H1 (cell line): ENCODE data around the gene PIK3C2G. TPM values are rescaled to one million over a fixed set of nuclear protein-coding genes. Genes with fewer than 3 reads are reported as not detected.

Experiments
- CTCF ChIA-PET: fragments of 300-600 bp; sonication (Branson Sonifier 250); formaldehyde crosslinking; loops from one replicate; lab custom pipeline; 2021; ENCODE audit not compliant: partially characterized antibody; lab: Charles Lee
- POLR2A ChIA-PET: fragments of 300-600 bp; sonication (Branson Sonifier 250); formaldehyde crosslinking; loops from one replicate; lab custom pipeline; 2021; ENCODE audit warnings: inconsistent platforms; ENCODE audit not compliant: partially characterized antibody; lab: Charles Lee
- DNase-seq, 2 experiments: peaks; one replicate each; pipeline versions ENCODE4 v3.0.0 to v3.0.0-alpha.2; 2010 to 2022; ENCODE audit warnings: low spot score in 2 of 2, low read depth in 1 of 2, mixed read lengths in 1 of 2
- FAIRE-seq: peaks from 2 replicates; lab custom pipeline; 2011; peaks lifted over from hg19 to GRCh38; lab: Jason Lieb, UNC
- H2AFZ ChIP-seq: 2 replicates; pipeline ENCODE4 v1.8.1; 2012; ENCODE audit warnings: low read length, inconsistent platforms
- H2AK5ac ChIP-seq: 2 replicates; pipeline ENCODE4 v1.6.1; 2013; ENCODE audit warnings: low read depth, low read length
- H2BK120ac ChIP-seq: replicated peaks from 2 replicates; pipeline ENCODE3; 2013; ENCODE audit warnings: low read depth, low read length, inconsistent platforms
- H2BK12ac ChIP-seq: 2 replicates; pipeline ENCODE4 v1.6.1; 2013; ENCODE audit warnings: low read depth, low read length
- H2BK15ac ChIP-seq: 2 replicates; pipeline ENCODE4 v1.6.1; 2013; ENCODE audit warnings: low read length
- H2BK20ac ChIP-seq: 2 replicates; pipeline ENCODE4 v1.6.1; 2013; ENCODE audit warnings: low read length
- H2BK5ac ChIP-seq: 2 replicates; pipeline ENCODE4 v1.6.1; 2013; ENCODE audit warnings: low read depth, low read length
- H3K14ac ChIP-seq: 2 replicates; pipeline ENCODE4 v1.6.1; 2013; ENCODE audit warnings: inconsistent platforms; ENCODE audit not compliant: insufficient read length
- H3K18ac ChIP-seq: 2 replicates; pipeline ENCODE4 v1.6.1; 2013; ENCODE audit warnings: low read length; ENCODE audit errors: extremely low read depth
- H3K23ac ChIP-seq: 2 replicates; pipeline ENCODE4 v1.6.1; 2013; ENCODE audit warnings: inconsistent platforms; ENCODE audit not compliant: insufficient read length
- H3K23me2 ChIP-seq: 2 replicates; pipeline ENCODE4 v1.6.1; 2013; ENCODE audit warnings: low read depth, low read length
- H3K27ac ChIP-seq: 2 replicates; pipeline ENCODE4 v1.6.1; 2011; ENCODE audit warnings: low read depth, low read length, inconsistent platforms
- H3K27me3 ChIP-seq, 4 experiments: replicated peaks in 1 of 4; 1 replicate in 1 of 4; 2 replicates in 3 of 4; pipeline versions ENCODE4 v1.6.1 to v1.8.1; 2011 to 2013; ENCODE audit warnings: low read length in 3 of 4, mild to moderate bottlenecking in 3 of 4, inconsistent platforms in 2 of 4, mixed read lengths in 2 of 4, moderate library complexity in 1 of 4; ENCODE audit not compliant: control insufficient read depth in 3 of 4, insufficient read depth in 3 of 4; ENCODE audit errors: extremely low read depth in 1 of 4
- H3K36me3 ChIP-seq, 4 experiments: 2 replicates each; pipeline versions ENCODE4 v1.6.1 to v1.8.1; 2011 to 2013; ENCODE audit warnings: mild to moderate bottlenecking in 4 of 4, low read length in 3 of 4, moderate library complexity in 2 of 4, control low read depth in 1 of 4, inconsistent platforms in 1 of 4; ENCODE audit not compliant: insufficient read depth in 4 of 4, control insufficient read depth in 2 of 4
- H3K4ac ChIP-seq: replicated peaks from 2 replicates; pipeline ENCODE3; 2013; ENCODE audit warnings: low read length, low read depth, mixed read lengths, inconsistent platforms; ENCODE audit not compliant: insufficient read length
- H3K4me1 ChIP-seq, 4 experiments: replicated peaks in 1 of 4; 1 replicate in 1 of 4; 2 replicates in 3 of 4; pipeline versions ENCODE4 v1.6.1 to v1.8.1; 2011 to 2013; ENCODE audit warnings: low read length in 3 of 4, inconsistent platforms in 2 of 4, mixed read lengths in 1 of 4; ENCODE audit not compliant: insufficient read depth in 4 of 4, control insufficient read depth in 3 of 4
- H3K4me2 ChIP-seq, 2 experiments: 2 replicates each; pipeline versions ENCODE4 v1.6.1 to v1.8.1; 2011 to 2013; ENCODE audit warnings: low read depth in 2 of 2, low read length in 2 of 2, control low read depth in 1 of 2, inconsistent platforms in 1 of 2, mild to moderate bottlenecking in 1 of 2; ENCODE audit not compliant: insufficient read depth in 1 of 2
- H3K4me3 ChIP-seq, 4 experiments: fragments of 200-600, 300-600 bp in 1 of 4; sonication (generic), shearing (Covaris generic), sonication (Bioruptor Twin) in 1 of 4; 2 replicates each; pipeline versions ENCODE4 v1.5.1 to v1.8.1; 2011 to 2016; ENCODE audit warnings: low read length in 4 of 4, low read depth in 3 of 4, control low read depth in 2 of 4, inconsistent platforms in 2 of 4, mild to moderate bottlenecking in 2 of 4, mixed read lengths in 1 of 4, moderate library complexity in 1 of 4; ENCODE audit not compliant: insufficient read depth in 2 of 4; ENCODE audit errors: extremely low read depth in 1 of 4
- H3K56ac ChIP-seq: replicated peaks from 2 replicates; pipeline ENCODE3; 2013; ENCODE audit warnings: low read depth, mild to moderate bottlenecking, mixed read lengths, low read length, inconsistent platforms; ENCODE audit not compliant: insufficient read length
- H3K79me1 ChIP-seq: 2 replicates; pipeline ENCODE4 v1.6.1; 2013; ENCODE audit warnings: low read depth, low read length, control low read depth
- H3K79me2 ChIP-seq, 2 experiments: 2 replicates each; pipeline versions ENCODE4 v1.6.1 to v1.8.1; 2012 to 2013; ENCODE audit warnings: low read length in 2 of 2, mild to moderate bottlenecking in 2 of 2, inconsistent platforms in 1 of 2; ENCODE audit not compliant: insufficient read depth in 2 of 2, control insufficient read depth in 1 of 2
- H3K9ac ChIP-seq, 4 experiments: replicated peaks in 1 of 4; 1 replicate in 1 of 4; 2 replicates in 3 of 4; pipeline versions ENCODE4 v1.6.1 to v1.8.1; 2011 to 2013; ENCODE audit warnings: low read depth in 3 of 4, low read length in 3 of 4, control low read depth in 2 of 4, mild to moderate bottlenecking in 2 of 4, moderate library complexity in 2 of 4, inconsistent platforms in 1 of 4; ENCODE audit errors: extremely low read depth in 1 of 4
- H3K9me3 ChIP-seq, 2 experiments: 2 replicates each; pipeline versions ENCODE4 v1.6.1 to v1.8.1; 2012 to 2013; ENCODE audit warnings: mild to moderate bottlenecking in 2 of 2, moderate library complexity in 2 of 2, control low read depth in 1 of 2, inconsistent platforms in 1 of 2, low read depth in 1 of 2, low read length in 1 of 2, mixed read lengths in 1 of 2; ENCODE audit not compliant: insufficient read depth in 2 of 2
- H4K20me1 ChIP-seq, 2 experiments: replicated peaks in 1 of 2; 2 replicates each; pipeline versions ENCODE3 to v1.8.1; 2011 to 2013; ENCODE audit warnings: inconsistent platforms in 2 of 2, low read length in 2 of 2, mild to moderate bottlenecking in 1 of 2; ENCODE audit not compliant: insufficient read depth in 2 of 2, control insufficient read depth in 1 of 2
- H4K5ac ChIP-seq: 2 replicates; pipeline ENCODE4 v1.6.1; 2013; ENCODE audit warnings: low read length, low read depth, mixed read lengths, inconsistent platforms; ENCODE audit not compliant: insufficient read length
- H4K8ac ChIP-seq: 2 replicates; pipeline ENCODE4 v1.8.0; 2013; ENCODE audit warnings: mild to moderate bottlenecking, moderate library complexity, low read length, inconsistent platforms; ENCODE audit not compliant: insufficient read depth; ENCODE audit errors: extremely low read depth
- H4K91ac ChIP-seq: replicated peaks from 2 replicates; pipeline ENCODE3; 2013; ENCODE audit warnings: low read length, mixed read lengths, inconsistent platforms; ENCODE audit not compliant: insufficient read length
- CBX5 ChIP-seq: fragments of 300-800, 300-1000 bp; sonication (generic); IDR thresholded peaks from 2 replicates; pipeline ENCODE4 v1.7.1; 2016; ENCODE audit warnings: antibody characterized with exemption, low read length, low read depth
- CBX8 ChIP-seq: fragments of 300-800, 300-1000 bp; sonication (generic); IDR thresholded peaks from 2 replicates; pipeline ENCODE4 v1.7.1; 2016; ENCODE audit warnings: low read depth, low read length, borderline replicate concordance
- E2F6 ChIP-seq: IDR thresholded peaks from 2 replicates; pipeline ENCODE4 v1.6.1; 2012; ENCODE audit warnings: inconsistent platforms
- HDAC6 ChIP-seq: IDR thresholded peaks from one replicate; pipeline ENCODE4 v1.7.1; 2012; ENCODE audit warnings: low read depth, mild to moderate bottlenecking, inconsistent platforms, low read length, moderate library complexity
- KDM4A ChIP-seq: IDR thresholded peaks from one replicate; pipeline ENCODE4 v1.7.1; 2012; ENCODE audit warnings: low read depth, mild to moderate bottlenecking, moderate library complexity, low read length, inconsistent platforms; ENCODE audit not compliant: severe bottlenecking
- KDM5A ChIP-seq: fragments of 200-600 bp; IDR thresholded peaks from 2 replicates; pipeline ENCODE4 v1.7.1; 2012; ENCODE audit warnings: mild to moderate bottlenecking, low read length, inconsistent platforms, mixed read lengths
- MAX ChIP-seq: IDR thresholded peaks from 2 replicates; pipeline ENCODE4 v1.6.1; 2012; ENCODE audit warnings: inconsistent platforms
- NRF1 ChIP-seq: IDR thresholded peaks from 2 replicates; pipeline ENCODE4 v1.6.1; 2011; ENCODE audit warnings: mild to moderate bottlenecking, low read depth, low read length, improper control_type of control experiment
- PHF8 ChIP-seq: fragments of 200-600 bp; sonication (generic); conservative IDR thresholded peaks from 2 replicates; pipeline ENCODE4 v1.7.1; 2012; ENCODE audit warnings: low read depth, mild to moderate bottlenecking, inconsistent platforms, low read length, moderate library complexity
- RXRA ChIP-seq: IDR thresholded peaks from 2 replicates; pipeline ENCODE4 v1.6.1; 2011; ENCODE audit warnings: low read depth, mild to moderate bottlenecking, low read length, moderate library complexity; ENCODE audit not compliant: insufficient read depth
- SIN3A ChIP-seq, 2 experiments: IDR thresholded peaks in 1 of 2; conservative IDR thresholded peaks in 1 of 2; 2 replicates each; pipeline ENCODE4 v1.6.1; 2011 to 2012; ENCODE audit warnings: low read length in 2 of 2, improper control_type of control experiment in 1 of 2, low read depth in 1 of 2, mild to moderate bottlenecking in 1 of 2
- SIRT6 ChIP-seq: IDR thresholded peaks from one replicate; pipeline ENCODE4 v1.7.1; 2012; ENCODE audit warnings: low read length, inconsistent platforms
- WGBS, 2 experiments: shearing (Covaris generic) in 1 of 2; methylation state at CpG; one replicate each; pipeline versions ENCODE4 v1.1.6 to v1.1.7; 2013 to 2015; ENCODE audit warnings: low lambda C conversion rate in 2 of 2, mixed read lengths in 2 of 2, inconsistent platforms in 1 of 2, low coverage in 1 of 2, missing lambda C conversion rate in 1 of 2; ENCODE audit not compliant: insufficient replicate concordance in 2 of 2, insufficient coverage in 1 of 2, insufficient read length in 1 of 2; ENCODE audit errors: extremely low coverage in 1 of 2, missing lambda C conversion rate in 1 of 2; 5-methylcytosine and 5-hydroxymethylcytosine counted together
- polyA plus RNA-seq, 7 experiments: library from polyadenylated mRNA; depleted of rRNA in 3 of 7; stranded (reverse) in 5 of 7; unstranded in 2 of 7; fragments of >200 nt in 5 of 7; fragments of 200-250 nt in 2 of 7; gene quantifications; 1 replicate in 5 of 7; 2 replicates in 1 of 7; 4 replicates in 1 of 7; pipeline versions ENCODE4 v1.2.1 to v1.2.3, GENCODE V29; 2011 to 2013; ENCODE audit warnings: missing spikeins in 2 of 7, mixed read lengths in 2 of 7
- total RNA-seq: library from RNA; stranded (reverse); fragmentation: NEBNext Ultra II Directional; extraction: Animal tissue kit (Norgen Biotek cat#: 25700); gene quantifications from 2 replicates; pipeline ENCODE4 v1.2.1, GENCODE V29; 2021
- TF ChIP-seq, protein P1 (sequence below): IDR thresholded peaks from 2 replicates; pipeline ENCODE4 v1.6.1; 2011; ENCODE audit warnings: low read depth, mild to moderate bottlenecking, low read length; ENCODE audit not compliant: insufficient read depth

Gene PIK3C2G
- total and polyA plus RNA-seq, 2 of the 8 experiments (the other 6 are each of a cell fraction or from before 2014, with no cell fraction given), result not detected

- FAIRE-seq (no peak), DNase-seq (no peak)
- Histone ChIP-seq H3K27me3 (no peaks in the 10 kb centered on the region), H2BK5ac (no peak overlapping the region), H2AK5ac (no peak overlapping the region), H4K91ac (no peak overlapping the region), H4K5ac (no peak overlapping the region), H2BK15ac (no peak overlapping the region), H3K4me3 (no peak overlapping the region), H3K4me2 (no peak overlapping the region), H3K56ac (no peak overlapping the region), H2BK12ac (no peak overlapping the region), H2BK20ac (no peak overlapping the region), H2BK120ac (no peak overlapping the region), H3K9me3 (no peaks in the 10 kb centered on the region), H3K18ac (no peak overlapping the region), H3K79me2 (no peaks in the 10 kb centered on the region), H3K27ac (no peak overlapping the region), H3K9ac (no peak overlapping the region), H3K23me2 (no peaks in the 10 kb centered on the region), H4K8ac (no peak overlapping the region), H3K36me3 (no peaks in the 10 kb centered on the region), H3K4me1 (peaks cover 0 to 2% (median 0%) of the 10 kb centered on the region in 4 experiments; a peak in 1 of 7 replicates), H3K14ac (no peak overlapping the region), H2AFZ (no peak overlapping the region), H4K20me1 (no peaks in the 10 kb centered on the region), H3K4ac (no peak overlapping the region), H3K23ac (no peak overlapping the region), H3K79me1 (no peaks in the 10 kb centered on the region)
- POLR2A ChIA-PET, result no interaction called here
- CTCF ChIA-PET, result interaction anchor here (0.5 to 5.9 kb wide), 7 partner anchors 32 to 1666 kb away, joined by 3 to 53 read pairs (median 4); no protein-coding TSS in a partner anchor
- WGBS, 2 experiments, result 95% methylated on average over 2 of the region's 2 CpGs; no CpG with 5 or more reads in 1 of the 2 experiments
- no peak for TF ChIP-seq SIRT6
- no peak for TF ChIP-seq HDAC6
- no peak for TF ChIP-seq CBX8
- TF ChIP-seq KDM4A, result no peak
- TF ChIP-seq PHF8, result no peak
- TF ChIP-seq SIN3A (conservative IDR thresholded peaks at IDR 0.05 in 1 of 2, IDR thresholded peaks at IDR 0.05 in 1 of 2; ENCODE audit: low read depth in 1 of 2, low read length in 2 of 2), result no peak
- TF ChIP-seq MAX, result no peak
- TF ChIP-seq, protein P1, sequence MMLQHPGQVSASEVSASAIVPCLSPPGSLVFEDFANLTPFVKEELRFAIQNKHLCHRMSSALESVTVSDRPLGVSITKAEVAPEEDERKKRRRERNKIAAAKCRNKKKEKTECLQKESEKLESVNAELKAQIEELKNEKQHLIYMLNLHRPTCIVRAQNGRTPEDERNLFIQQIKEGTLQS, result no peak
- TF ChIP-seq RXRA, result no peak
- no peak for TF ChIP-seq NRF1
- no peak for TF ChIP-seq CBX5
- TF ChIP-seq KDM5A, result no peak
- TF ChIP-seq E2F6, result no peak
Measured at GRCh38 chr12:18320976-18321375, 59.7 kb downstream of the PIK3C2G start.
